Measurements from ENCODE around the gene GRIN2A.

The GRIN2A gene

GRCh38 chr16:9950658-9951057 lies 231.6 kb downstream of the GRIN2A start:
- H3K4me3 ChIP-seq (ENCODE audit: low read depth, low read length) = no peak overlapping the region
- TF ChIP-seq CTCF (IDR thresholded peaks at IDR 0.05; ENCODE audit: low read depth, low read length) = no peak

DNA sequence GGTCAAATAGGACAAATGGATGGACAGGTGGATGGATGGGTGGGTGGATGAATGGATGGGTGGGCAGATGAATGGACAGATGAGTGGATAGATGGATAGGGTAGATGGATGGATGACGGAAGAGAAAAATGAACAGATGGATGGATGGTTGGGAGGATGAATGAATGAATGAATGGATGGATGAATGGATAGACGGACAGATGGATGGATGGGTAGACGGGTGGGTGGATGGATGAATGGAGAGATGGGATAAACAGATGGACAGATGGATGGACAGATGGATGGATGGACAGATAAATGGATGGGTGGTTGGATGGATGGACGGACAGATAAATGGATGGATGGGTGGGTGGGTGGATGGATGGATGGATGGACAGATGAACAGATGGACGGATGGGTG lies 232.8 kb downstream of the GRIN2A start:
- TF ChIP-seq CTCF (IDR thresholded peaks at IDR 0.05; ENCODE audit: low read depth, low read length) = no peak
- H3K4me3 ChIP-seq (ENCODE audit: low read depth, low read length) = no peak overlapping the region

- H3K4me3 ChIP-seq (ENCODE audit: low read depth, low read length) = no peak overlapping the region
- no peak for TF ChIP-seq CTCF (IDR thresholded peaks at IDR 0.05; ENCODE audit: low read depth, low read length)
Measured at GRCh38 chr16:9948933-9949332, 233.3 kb downstream of the GRIN2A start.

GRCh38 chr16:9946022-9946720 lies 236.1 kb downstream of the GRIN2A start:
- no peak for TF ChIP-seq CTCF (IDR thresholded peaks at IDR 0.05; ENCODE audit: low read depth, low read length)
- no peak overlapping the region for H3K4me3 ChIP-seq (ENCODE audit: low read depth, low read length)

GRCh38 chr16:9943121-9943520 lies 239.1 kb downstream of the GRIN2A start:
- no peak overlapping the region for H3K4me3 ChIP-seq (ENCODE audit: low read depth, low read length)
- TF ChIP-seq CTCF (IDR thresholded peaks at IDR 0.05; ENCODE audit: low read depth, low read length) = no peak

DNA sequence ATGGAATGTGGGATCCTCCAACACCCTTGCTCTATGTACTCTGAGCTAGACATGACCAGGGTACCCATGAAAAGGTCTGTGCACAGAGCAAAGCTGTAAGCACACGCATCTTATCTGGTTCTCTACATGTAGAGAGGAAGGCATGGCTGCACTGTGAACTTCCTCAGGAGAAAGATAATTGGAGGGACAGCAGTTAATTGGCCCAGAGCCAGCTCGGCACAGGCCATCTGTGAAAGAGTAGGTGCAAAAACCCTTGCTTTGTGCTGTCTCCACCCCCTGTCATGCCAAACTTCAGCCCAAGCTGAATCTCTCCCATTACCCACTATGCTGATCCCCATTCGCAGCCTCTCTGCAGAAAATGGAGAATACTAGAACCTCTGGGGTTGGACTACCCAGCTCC lies 241.0 kb downstream of the GRIN2A start:
- TF ChIP-seq CTCF (IDR thresholded peaks at IDR 0.05; ENCODE audit: low read depth, low read length) = no peak
- H3K4me3 ChIP-seq (ENCODE audit: low read depth, low read length) = no peak overlapping the region

DNA sequence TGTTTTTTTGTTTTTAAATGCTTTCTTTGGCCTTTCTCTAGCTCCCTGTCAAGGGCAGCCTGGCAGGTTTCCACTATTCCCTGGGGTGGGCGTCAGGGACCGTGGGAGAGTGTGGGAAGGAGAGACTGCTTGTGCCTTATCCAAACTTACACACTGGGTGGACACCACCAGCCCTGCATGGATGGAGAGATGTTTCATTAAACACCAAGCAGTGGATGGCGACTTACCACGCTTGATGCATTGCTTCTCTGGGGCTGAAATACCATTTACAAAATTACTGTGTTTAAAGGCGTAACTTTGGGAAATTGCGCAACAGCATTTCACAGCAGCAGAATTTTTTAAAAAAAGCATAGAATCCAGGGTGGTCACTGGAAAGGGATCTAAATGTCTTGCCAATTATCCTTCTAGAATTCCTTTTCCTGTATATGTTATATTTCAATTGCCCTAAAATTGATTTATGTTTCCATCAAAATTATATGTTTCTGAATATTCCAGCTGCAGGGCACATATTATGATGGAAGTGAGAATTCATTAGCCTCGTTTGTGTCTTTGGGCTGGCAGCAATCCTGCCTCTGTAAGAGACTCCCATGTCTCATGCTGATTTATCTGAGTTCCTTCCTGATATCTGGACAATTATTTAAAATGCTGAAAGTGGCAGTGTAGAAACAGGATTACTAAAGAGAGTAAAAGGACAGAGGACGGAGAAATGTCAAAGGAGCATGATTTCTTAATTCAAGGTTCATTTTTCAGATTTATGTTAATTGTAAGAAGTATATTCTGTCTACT lies 247.3 kb downstream of the GRIN2A start:
- no peak for TF ChIP-seq CTCF (IDR thresholded peaks at IDR 0.05; ENCODE audit: low read depth, low read length)
- no peak overlapping the region for H3K4me3 ChIP-seq (ENCODE audit: low read depth, low read length)
